WTC11 (cell line): ENCODE data around the gene NOP10. TPM values are rescaled to one million over a fixed set of nuclear protein-coding genes. Genes with fewer than 3 reads are reported as not detected.

ENCODE experiments used
- ATAC-seq: fragments of 200-7000 bp; cut with Tn5 transposase; 2 replicates; pipeline ENCODE4 v1.10.0; 2021; ENCODE audit warnings: mild to moderate bottlenecking, moderate library complexity
- CTCF ChIA-PET: fragments of 300-600 bp; sonication (Branson Sonifier 250); formaldehyde crosslinking; loops from one replicate; lab custom pipeline; 2021; ENCODE audit warnings: antibody characterized with exemption; lab: Charles Lee
- POLR2A ChIA-PET: fragments of 350-600 bp; sonication (Branson Sonifier 250); formaldehyde crosslinking; loops from one replicate; lab custom pipeline; 2021; ENCODE audit warnings: antibody characterized with exemption; lab: Charles Lee
- DNase-seq: peaks from one replicate; pipeline ENCODE4 v3.0.0; 2021; ENCODE audit warnings: low spot score
- H3K27ac Mint-ChIP-seq: 2 replicates; pipeline ENCODE4 v1.8.0; 2021; ENCODE audit warnings: mixed read lengths
- H3K27me3 Mint-ChIP-seq: 2 replicates; pipeline ENCODE4 v1.8.0; 2021; ENCODE audit warnings: low read depth, mild to moderate bottlenecking, moderate library complexity, mixed read lengths
- H3K36me3 Mint-ChIP-seq: 2 replicates; pipeline ENCODE4 v1.8.0; 2021; ENCODE audit warnings: mixed read lengths
- H3K4me1 Mint-ChIP-seq: 2 replicates; pipeline ENCODE4 v1.8.0; 2022; ENCODE audit warnings: mixed read lengths
- H3K4me3 Mint-ChIP-seq: 2 replicates; pipeline ENCODE4 v1.8.0; 2021; ENCODE audit warnings: mild to moderate bottlenecking, moderate library complexity, mixed read lengths
- H3K9me3 Mint-ChIP-seq: 2 replicates; pipeline ENCODE4 v1.8.0; 2021; ENCODE audit warnings: mixed read lengths
- AR ChIP-seq: fragments of 250-450 bp; sonication (Bioruptor Pico); IDR thresholded peaks from 2 replicates; pipeline ENCODE4 v1.9.0; 2021; ENCODE audit warnings: mild to moderate bottlenecking
- E2F4 ChIP-seq: sonication (generic); formaldehyde crosslinking; IDR thresholded peaks from 2 replicates; pipeline ENCODE4 v1.8.1; 2022; ENCODE audit warnings: low read depth, mild to moderate bottlenecking, moderate library complexity, missing genetic modification reagents, borderline replicate concordance
- GRHL2 ChIP-seq: fragments of 250-450 bp; sonication (Bioruptor Pico); IDR thresholded peaks from 2 replicates; pipeline ENCODE4 v1.8.0; 2022; ENCODE audit warnings: mild to moderate bottlenecking, moderate library complexity; ENCODE audit not compliant: insufficient replicate concordance, severe bottlenecking
- MXD4 ChIP-seq: fragments of 250-450 bp; sonication (Bioruptor Pico); IDR thresholded peaks from 2 replicates; pipeline ENCODE4 v1.8.0; 2021; ENCODE audit warnings: mild to moderate bottlenecking, moderate library complexity, borderline replicate concordance
- RORB ChIP-seq: fragments of 250-450 bp; sonication (Bioruptor Pico); IDR thresholded peaks from 2 replicates; pipeline ENCODE4 v1.9.0; 2021; ENCODE audit warnings: mild to moderate bottlenecking
- STAT6 ChIP-seq: sonication (generic); formaldehyde crosslinking; conservative IDR thresholded peaks from 2 replicates; pipeline ENCODE4 v1.8.1; 2023; ENCODE audit warnings: mild to moderate bottlenecking, low read depth, missing genetic modification reagents, moderate library complexity
- USF1 ChIP-seq: sonication (generic); formaldehyde crosslinking; IDR thresholded peaks from 2 replicates; pipeline ENCODE4 v1.8.0; 2022; ENCODE audit warnings: mild to moderate bottlenecking, missing genetic modification reagents
- ZNF263 ChIP-seq: sonication (generic); formaldehyde crosslinking; IDR thresholded peaks from 2 replicates; pipeline ENCODE4 v1.8.1; 2022; ENCODE audit warnings: low read depth, mild to moderate bottlenecking, moderate library complexity, missing genetic modification reagents
- ZNF317 ChIP-seq: sonication (generic); formaldehyde crosslinking; IDR thresholded peaks from 2 replicates; pipeline ENCODE4 v1.8.1; 2023; ENCODE audit warnings: low read depth, mild to moderate bottlenecking, moderate library complexity, missing genetic modification reagents, borderline replicate concordance
- ZNF532 ChIP-seq: fragments of 250-450 bp; sonication (Bioruptor Pico); IDR thresholded peaks from 2 replicates; pipeline ENCODE4 v1.9.0; 2021; ENCODE audit warnings: mild to moderate bottlenecking, borderline replicate concordance
- total RNA-seq: library from RNA; stranded (reverse); gene quantifications from 3 replicates; pipeline ENCODE4 v1.2.3, GENCODE V29; 2021
- TF ChIP-seq, protein P1 (sequence below): sonication (generic); formaldehyde crosslinking; IDR thresholded peaks from 2 replicates; pipeline ENCODE4 v1.8.0; 2022; ENCODE audit warnings: mild to moderate bottlenecking, missing genetic modification reagents
- TF ChIP-seq, protein P2 (sequence below): sonication (generic); formaldehyde crosslinking; IDR thresholded peaks from 2 replicates; pipeline ENCODE4 v1.8.0; 2022; ENCODE audit warnings: missing genetic modification reagents

NOP10 gene
- total RNA-seq, 1 experiment from 2014 or later = 220 TPM

DNA sequence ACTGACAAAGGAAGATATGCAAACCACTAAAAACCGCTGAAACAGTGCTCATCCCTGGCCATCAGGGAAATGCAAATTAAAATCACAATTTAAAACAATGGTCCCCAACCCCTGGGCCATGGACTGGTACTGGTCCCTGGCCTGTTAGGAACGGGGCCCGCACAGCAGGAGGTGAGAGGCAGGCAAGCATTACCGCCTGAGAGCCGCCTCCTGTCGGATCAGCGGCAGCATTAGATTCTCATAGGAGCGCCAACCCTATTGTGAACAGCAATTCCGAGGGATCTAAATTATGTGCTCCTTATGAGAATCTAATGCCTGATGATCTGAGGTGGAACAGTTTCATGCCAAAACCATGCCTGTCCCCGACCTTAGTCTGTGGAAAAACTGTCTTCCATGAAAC is 19.7 kb downstream of the NOP10 start:
- POLR2A ChIA-PET = no interaction called here
- no peak for ATAC-seq
- H3K4me3 Mint-ChIP-seq = no peak overlapping the region
- peaks cover 12% of the 10 kb centered on the region for H3K9me3 Mint-ChIP-seq
- DNase-seq = no peak
- no peak overlapping the region for H3K27ac Mint-ChIP-seq
- CTCF ChIA-PET = no interaction called here
- H3K27me3 Mint-ChIP-seq = no peaks in the 10 kb centered on the region
- peaks cover 3% of the 10 kb centered on the region; the same call in 1 of the 2 replicates for H3K36me3 Mint-ChIP-seq
- H3K4me1 Mint-ChIP-seq = peaks cover 8% of the 10 kb centered on the region
- TF ChIP-seq RORB (CRISPR knock-in tag) = no peak
- TF ChIP-seq, protein P1, sequence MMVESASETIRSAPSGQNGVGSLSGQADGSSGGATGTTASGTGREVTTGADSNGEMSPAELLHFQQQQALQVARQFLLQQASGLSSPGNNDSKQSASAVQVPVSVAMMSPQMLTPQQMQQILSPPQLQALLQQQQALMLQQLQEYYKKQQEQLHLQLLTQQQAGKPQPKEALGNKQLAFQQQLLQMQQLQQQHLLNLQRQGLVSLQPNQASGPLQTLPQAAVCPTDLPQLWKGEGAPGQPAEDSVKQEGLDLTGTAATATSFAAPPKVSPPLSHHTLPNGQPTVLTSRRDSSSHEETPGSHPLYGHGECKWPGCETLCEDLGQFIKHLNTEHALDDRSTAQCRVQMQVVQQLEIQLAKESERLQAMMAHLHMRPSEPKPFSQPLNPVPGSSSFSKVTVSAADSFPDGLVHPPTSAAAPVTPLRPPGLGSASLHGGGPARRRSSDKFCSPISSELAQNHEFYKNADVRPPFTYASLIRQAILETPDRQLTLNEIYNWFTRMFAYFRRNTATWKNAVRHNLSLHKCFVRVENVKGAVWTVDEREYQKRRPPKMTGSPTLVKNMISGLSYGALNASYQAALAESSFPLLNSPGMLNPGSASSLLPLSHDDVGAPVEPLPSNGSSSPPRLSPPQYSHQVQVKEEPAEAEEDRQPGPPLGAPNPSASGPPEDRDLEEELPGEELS (CRISPR knock-in tag) = no peak
- TF ChIP-seq ZNF532 (CRISPR knock-in tag) = no peak
- no peak for TF ChIP-seq ZNF317 (CRISPR knock-in tag)
- TF ChIP-seq STAT6 = no peak
- no peak for TF ChIP-seq MXD4
- no peak for TF ChIP-seq ZNF263 (CRISPR knock-in tag)

- DNase-seq = peak; percentile 25
- Mint-ChIP-seq H3K36me3 (peaks cover 3% of the 10 kb centered on the region; the same call in 1 of the 2 replicates), H3K4me3 (peak overlapping the region; percentile 75), H3K9me3 (peaks cover 7% of the 10 kb centered on the region), H3K4me1 (peaks cover 16% of the 10 kb centered on the region), H3K27me3 (no peaks in the 10 kb centered on the region), H3K27ac (peak overlapping the region; percentile 59)
- ChIA-PET CTCF (interaction anchor here (0.8 to 1.8 kb wide), 6 partner anchors 9 to 209 kb away, joined by 3 to 6 read pairs (median 3); partner anchors contain the start of genes LPCAT4, NOP10, NUTM1 and SLC12A6), POLR2A (interaction anchor here (0.6 to 0.7 kb wide), 2 partner anchors 265 to 468 kb away, joined by 3 read pairs; no protein-coding TSS in a partner anchor)
- ATAC-seq = peak; percentile 97
- TF ChIP-seq, protein P2, sequence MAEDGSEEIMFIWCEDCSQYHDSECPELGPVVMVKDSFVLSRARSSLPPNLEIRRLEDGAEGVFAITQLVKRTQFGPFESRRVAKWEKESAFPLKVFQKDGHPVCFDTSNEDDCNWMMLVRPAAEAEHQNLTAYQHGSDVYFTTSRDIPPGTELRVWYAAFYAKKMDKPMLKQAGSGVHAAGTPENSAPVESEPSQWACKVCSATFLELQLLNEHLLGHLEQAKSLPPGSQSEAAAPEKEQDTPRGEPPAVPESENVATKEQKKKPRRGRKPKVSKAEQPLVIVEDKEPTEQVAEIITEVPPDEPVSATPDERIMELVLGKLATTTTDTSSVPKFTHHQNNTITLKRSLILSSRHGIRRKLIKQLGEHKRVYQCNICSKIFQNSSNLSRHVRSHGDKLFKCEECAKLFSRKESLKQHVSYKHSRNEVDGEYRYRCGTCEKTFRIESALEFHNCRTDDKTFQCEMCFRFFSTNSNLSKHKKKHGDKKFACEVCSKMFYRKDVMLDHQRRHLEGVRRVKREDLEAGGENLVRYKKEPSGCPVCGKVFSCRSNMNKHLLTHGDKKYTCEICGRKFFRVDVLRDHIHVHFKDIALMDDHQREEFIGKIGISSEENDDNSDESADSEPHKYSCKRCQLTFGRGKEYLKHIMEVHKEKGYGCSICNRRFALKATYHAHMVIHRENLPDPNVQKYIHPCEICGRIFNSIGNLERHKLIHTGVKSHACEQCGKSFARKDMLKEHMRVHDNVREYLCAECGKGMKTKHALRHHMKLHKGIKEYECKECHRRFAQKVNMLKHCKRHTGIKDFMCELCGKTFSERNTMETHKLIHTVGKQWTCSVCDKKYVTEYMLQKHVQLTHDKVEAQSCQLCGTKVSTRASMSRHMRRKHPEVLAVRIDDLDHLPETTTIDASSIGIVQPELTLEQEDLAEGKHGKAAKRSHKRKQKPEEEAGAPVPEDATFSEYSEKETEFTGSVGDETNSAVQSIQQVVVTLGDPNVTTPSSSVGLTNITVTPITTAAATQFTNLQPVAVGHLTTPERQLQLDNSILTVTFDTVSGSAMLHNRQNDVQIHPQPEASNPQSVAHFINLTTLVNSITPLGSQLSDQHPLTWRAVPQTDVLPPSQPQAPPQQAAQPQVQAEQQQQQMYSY (CRISPR knock-in tag) = peak; percentile 69; the same call in 1 of the 2 replicates
- TF ChIP-seq GRHL2 (no peak), USF1 (CRISPR knock-in tag) (peak; percentile 92), AR (CRISPR knock-in tag) (no peak), E2F4 (CRISPR knock-in tag) (no peak)
These were observed 24.5 kb downstream of the NOP10 start for GRCh38 chr15:34318277-34319079.
